Testis (tissue), 3 donors: ENCODE measurements around the gene STRIP2. TPM values are rescaled to one million over a fixed set of nuclear protein-coding genes. Genes with fewer than 3 reads are reported as not detected.
"Not testable (repeated sequence)": the region's sequence is repeated elsewhere in the genome, so short reads cannot be mapped to it uniquely, and the experiment has no call there.

ENCODE experiments used
- DNase-seq: peaks from one replicate; pipeline ENCODE4 v3.0.0-alpha.2; 2019
- H3K27ac ChIP-seq, 2 donors: fragments of 200-600 bp; sonication (generic); one replicate each; pipeline ENCODE4 v1.5.1; 2019
- H3K27me3 ChIP-seq: fragments of 200-600 bp; sonication (generic); one replicate; pipeline ENCODE4 v1.5.1; 2019
- H3K36me3 ChIP-seq: fragments of 200-600 bp; sonication (generic); one replicate; pipeline ENCODE4 v1.5.1; 2017; ENCODE audit warnings: low read depth; ENCODE audit errors: missing control alignments
- H3K4me1 ChIP-seq: fragments of 200-600 bp; sonication (generic); one replicate; pipeline ENCODE4 v1.5.1; 2019
- H3K4me3 ChIP-seq, 2 donors: fragments of 200-600 bp; sonication (generic); one replicate each; pipeline ENCODE4 v1.5.1; 2017 to 2019
- H3K9me3 ChIP-seq: fragments of 200-600 bp; sonication (generic); one replicate; pipeline ENCODE4 v1.5.1; 2017
- POLR2A ChIP-seq: fragments of 450-650 bp; IDR thresholded peaks from one replicate; pipeline ENCODE4 v1.6.1; 2017; ENCODE audit warnings: antibody characterized with exemption, mild to moderate bottlenecking, moderate library complexity
- WGBS, 2 donors: methylation state at CpG; one replicate each; pipeline ENCODE4 v1.1.5; 2018; 5-methylcytosine and 5-hydroxymethylcytosine counted together
- intact Hi-C: fragments of 100-400 bp; cut with DNase I; formaldehyde crosslinking; loops from one replicate; pipeline ENCODE4 v1.15.1; 2023; ENCODE audit warnings: low total_unique reads
- polyA plus RNA-seq: library from polyadenylated mRNA; stranded (reverse); fragments of 350-450 nt; fragmentation: Illumina TruSeq; extraction: RNeasy Lipid Tissue Mini Kit (QIAGEN cat#74804); gene quantifications from one replicate; pipeline ENCODE4 v1.2.3, GENCODE V29; 2014; ENCODE audit warnings: low read depth, low replicate concordance; ENCODE audit not compliant: insufficient read depth
- total RNA-seq, 2 donors: library from RNA; depleted of rRNA; stranded (reverse); fragments of >200 nt; gene quantifications; one replicate each; pipeline ENCODE4 v1.2.3, GENCODE V29; 2016
- TF ChIP-seq, protein P1 (sequence below), 3 experiments: fragments of 450-650 bp in 2 of 3; fragments of 200-600 bp in 1 of 3; sonication (generic) in 1 of 3; IDR thresholded peaks; one replicate each; pipeline ENCODE4 v1.5.1; 2016 to 2019; ENCODE audit warnings: antibody characterized with exemption in 3 of 3, mild to moderate bottlenecking in 2 of 3, moderate library complexity in 1 of 3

Gene STRIP2
- total and polyA plus RNA-seq, 3 donors from 2014 or later: 18.8 to 54.0 (median 25.5) TPM

DNA sequence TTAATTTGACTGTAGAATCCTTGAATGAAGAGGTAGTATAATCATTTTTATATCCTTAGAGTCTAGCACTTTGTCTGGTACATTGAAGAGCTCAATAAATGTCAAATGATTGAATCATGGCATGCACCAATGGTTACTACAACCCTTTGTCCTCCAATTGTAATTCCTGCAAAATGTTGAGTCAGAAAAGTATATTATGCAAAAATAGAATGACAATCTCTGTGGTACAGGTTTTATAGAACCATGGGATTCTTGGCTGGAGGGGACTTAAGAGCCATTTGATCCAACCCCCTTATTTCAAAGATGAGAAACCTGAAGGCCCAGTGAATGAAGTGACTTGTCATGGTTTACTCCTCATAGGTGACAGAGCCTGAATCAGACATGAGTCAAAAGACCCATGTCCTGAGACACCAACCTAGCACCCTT is 37.2 kb downstream of the STRIP2 start:
- no peaks in the 10 kb centered on the region for H3K27me3 ChIP-seq
- intact Hi-C loops: loop anchor here (5.0 kb wide), 1 partner anchor 104 kb away; no protein-coding TSS in a partner anchor
- H3K9me3 ChIP-seq: no peaks in the 10 kb centered on the region
- TF ChIP-seq, protein P1, sequence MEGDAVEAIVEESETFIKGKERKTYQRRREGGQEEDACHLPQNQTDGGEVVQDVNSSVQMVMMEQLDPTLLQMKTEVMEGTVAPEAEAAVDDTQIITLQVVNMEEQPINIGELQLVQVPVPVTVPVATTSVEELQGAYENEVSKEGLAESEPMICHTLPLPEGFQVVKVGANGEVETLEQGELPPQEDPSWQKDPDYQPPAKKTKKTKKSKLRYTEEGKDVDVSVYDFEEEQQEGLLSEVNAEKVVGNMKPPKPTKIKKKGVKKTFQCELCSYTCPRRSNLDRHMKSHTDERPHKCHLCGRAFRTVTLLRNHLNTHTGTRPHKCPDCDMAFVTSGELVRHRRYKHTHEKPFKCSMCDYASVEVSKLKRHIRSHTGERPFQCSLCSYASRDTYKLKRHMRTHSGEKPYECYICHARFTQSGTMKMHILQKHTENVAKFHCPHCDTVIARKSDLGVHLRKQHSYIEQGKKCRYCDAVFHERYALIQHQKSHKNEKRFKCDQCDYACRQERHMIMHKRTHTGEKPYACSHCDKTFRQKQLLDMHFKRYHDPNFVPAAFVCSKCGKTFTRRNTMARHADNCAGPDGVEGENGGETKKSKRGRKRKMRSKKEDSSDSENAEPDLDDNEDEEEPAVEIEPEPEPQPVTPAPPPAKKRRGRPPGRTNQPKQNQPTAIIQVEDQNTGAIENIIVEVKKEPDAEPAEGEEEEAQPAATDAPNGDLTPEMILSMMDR (IDR thresholded peaks at IDR 0.05): no peak
- TF ChIP-seq POLR2A: no peak
- H3K4me3 ChIP-seq: no peak overlapping the region
- H3K4me1 ChIP-seq: peaks cover 5% of the 10 kb centered on the region
- no peak overlapping the region for H3K27ac ChIP-seq
- no peak for DNase-seq
- no peaks in the 10 kb centered on the region for H3K36me3 ChIP-seq

DNA sequence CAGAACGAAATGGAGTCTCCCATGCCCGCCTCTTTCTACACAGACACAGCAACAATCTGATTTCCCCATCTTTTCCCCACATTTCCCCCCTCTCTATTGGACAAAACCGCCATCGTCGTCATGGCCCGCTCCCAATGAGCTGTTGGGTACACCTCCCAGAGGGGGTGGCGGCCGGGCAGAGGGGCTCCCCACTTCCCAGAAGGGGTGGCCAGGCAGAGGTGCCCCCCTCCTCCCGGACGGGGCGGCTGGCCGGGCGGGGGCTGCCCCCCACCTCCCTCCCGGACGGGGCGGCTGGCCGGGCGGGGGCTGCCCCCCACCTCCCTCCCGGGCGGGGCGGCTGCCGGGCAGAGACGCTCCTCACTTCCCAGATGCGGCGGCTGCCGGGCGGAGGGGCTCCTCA is 41.7 kb downstream of the STRIP2 start:
- intact Hi-C loops, H3K36me3 ChIP-seq, H3K27me3 ChIP-seq, H3K27ac ChIP-seq, H3K4me1 ChIP-seq, DNase-seq, H3K4me3 ChIP-seq, H3K9me3 ChIP-seq: not testable (repeated sequence)
- WGBS, 2 donors: 65 to 74% methylated on average over 12 to 16 of the region's 27 CpGs

DNA sequence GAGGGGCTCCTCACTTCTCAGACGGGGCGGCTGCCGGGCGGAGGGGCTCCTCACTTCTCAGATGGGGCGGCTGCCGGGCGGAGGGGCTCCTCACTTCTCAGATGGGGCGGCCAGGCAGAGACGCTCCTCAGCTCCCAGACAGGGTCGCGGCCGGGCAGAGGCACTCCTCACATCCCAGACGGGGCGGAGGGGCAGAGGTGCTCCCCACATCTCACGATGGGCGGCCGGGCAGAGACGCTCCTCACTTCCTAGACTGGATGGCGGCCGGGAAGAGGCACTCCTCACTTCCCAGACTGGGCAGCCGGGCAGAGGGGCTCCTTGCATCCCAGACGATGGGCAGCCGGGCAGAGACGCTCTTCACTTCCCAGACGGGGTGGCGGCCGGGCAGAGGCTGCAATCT is 42.2 kb downstream of the STRIP2 start:
- H3K36me3 ChIP-seq, H3K4me1 ChIP-seq, DNase-seq, H3K4me3 ChIP-seq, intact Hi-C loops, H3K27me3 ChIP-seq, H3K27ac ChIP-seq, H3K9me3 ChIP-seq: not testable (repeated sequence)
- 80 to 82% methylated on average over 2 to 19 of the region's 27 CpGs for WGBS, 2 donors

DNA sequence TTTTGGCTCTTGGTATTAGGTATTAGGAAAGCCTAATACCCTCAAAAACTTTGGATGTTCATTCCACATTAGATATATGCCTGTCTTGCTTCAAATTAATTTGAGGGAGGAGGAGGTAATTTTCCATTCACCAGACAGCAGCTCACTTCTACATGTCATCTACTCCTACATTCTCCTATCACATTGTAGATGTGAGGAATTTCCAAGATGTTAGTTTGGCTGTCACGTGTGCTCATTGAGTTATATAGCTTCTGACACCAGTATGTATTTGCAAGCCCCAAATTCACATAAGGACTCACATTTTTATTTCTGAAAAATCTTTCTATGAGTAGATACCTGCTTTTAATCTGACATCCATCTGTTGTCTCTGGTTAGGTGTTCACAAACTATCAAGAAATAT is 45.6 kb downstream of the STRIP2 start:
- intact Hi-C loops: no loop called here
- no peaks in the 10 kb centered on the region for H3K36me3 ChIP-seq
- H3K27ac ChIP-seq: no peak overlapping the region
- no peaks in the 10 kb centered on the region for H3K4me1 ChIP-seq
- no peak for DNase-seq
- no peaks in the 10 kb centered on the region for H3K9me3 ChIP-seq
- H3K4me3 ChIP-seq: no peak overlapping the region
- H3K27me3 ChIP-seq: no peaks in the 10 kb centered on the region
- no peak for TF ChIP-seq POLR2A
- WGBS, 2 donors: 56 to 86% methylated on average over 1 of the region's 1 CpG

DNA sequence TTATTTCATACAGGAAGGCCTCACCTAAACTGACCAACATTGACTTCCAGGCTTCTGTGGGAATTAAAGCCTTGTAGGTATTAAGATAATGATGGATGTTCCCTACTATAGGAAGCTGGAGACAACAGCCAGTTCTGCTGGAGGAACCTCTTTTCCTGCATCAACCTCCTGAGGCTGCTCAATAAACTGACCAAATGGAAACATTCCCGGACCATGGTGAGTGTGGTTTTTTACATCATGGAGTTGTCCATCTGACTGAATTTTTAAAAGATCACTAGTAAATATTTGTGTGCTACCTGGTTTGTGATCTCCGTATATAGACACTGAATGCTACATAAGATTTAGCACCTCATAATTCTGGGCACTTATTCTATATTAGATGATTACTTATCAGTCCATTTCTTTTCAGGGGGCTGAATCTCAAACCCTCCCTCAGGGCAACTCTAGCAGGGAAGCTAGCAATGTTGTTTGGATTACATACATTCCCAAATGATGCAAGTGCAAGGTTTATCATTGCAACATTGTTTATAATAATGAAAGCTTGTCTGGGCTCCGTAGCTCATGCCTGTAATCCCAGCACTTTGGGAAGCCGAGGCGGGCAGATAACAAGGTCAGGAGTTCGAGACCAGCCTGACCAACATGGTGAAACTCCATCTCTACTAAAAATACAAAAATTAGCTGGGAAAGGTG is 46.6 kb downstream of the STRIP2 start:
- Histone ChIP-seq H3K9me3 (no peaks in the 10 kb centered on the region), H3K27me3 (no peaks in the 10 kb centered on the region), H3K4me3 (no peak overlapping the region), H3K27ac (no peak overlapping the region), H3K36me3 (no peaks in the 10 kb centered on the region), H3K4me1 (no peaks in the 10 kb centered on the region)
- no peak for DNase-seq
- intact Hi-C loops: no loop called here
- no peak for TF ChIP-seq POLR2A
- TF ChIP-seq, protein P1 (IDR thresholded peaks at IDR 0.05): no peak
- WGBS, 2 donors: 72 to 88% methylated on average over 6 of the region's 6 CpGs

DNA sequence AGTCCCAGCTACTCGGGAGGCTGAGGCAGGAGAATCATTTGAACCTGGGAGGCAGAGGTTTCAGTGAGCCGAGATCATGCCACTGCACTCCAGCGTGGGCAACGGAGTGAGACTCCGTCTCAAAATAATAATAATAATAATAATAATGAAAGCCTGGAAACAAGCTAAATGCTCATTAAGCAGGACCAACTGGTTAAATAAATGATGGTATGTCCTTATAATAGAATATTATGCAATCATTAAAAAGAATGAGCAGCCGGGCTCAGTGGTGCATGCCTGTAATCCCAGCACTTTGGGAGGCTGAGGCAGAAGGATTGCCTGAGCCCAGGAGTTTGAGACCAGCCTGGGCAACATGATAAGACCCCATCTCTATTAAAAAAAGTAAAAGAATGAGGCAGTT is 47.1 kb downstream of the STRIP2 start:
- H3K27ac ChIP-seq, H3K9me3 ChIP-seq, H3K4me3 ChIP-seq, H3K4me1 ChIP-seq, H3K27me3 ChIP-seq, H3K36me3 ChIP-seq, DNase-seq, intact Hi-C loops: not testable (repeated sequence)
- WGBS, 2 donors: 96 to 99% methylated on average over 6 of the region's 6 CpGs

DNA sequence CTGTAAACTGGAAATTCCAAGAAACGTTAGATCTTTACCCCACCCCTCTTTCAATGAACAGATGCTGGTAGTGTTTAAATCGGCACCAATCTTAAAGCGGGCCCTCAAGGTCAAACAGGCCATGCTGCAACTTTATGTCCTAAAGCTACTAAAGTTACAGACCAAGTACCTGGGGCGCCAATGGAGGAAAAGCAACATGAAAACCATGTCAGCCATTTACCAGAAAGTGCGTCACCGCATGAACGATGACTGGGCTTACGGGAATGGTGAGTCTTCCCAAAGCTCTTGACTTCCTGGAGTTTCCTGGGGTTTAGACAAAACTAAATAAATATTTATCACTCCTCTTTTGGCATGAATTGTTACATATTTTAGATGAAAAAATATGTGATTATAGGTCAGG is 48.5 kb downstream of the STRIP2 start:
- H3K9me3 ChIP-seq: no peaks in the 10 kb centered on the region
- DNase-seq: no peak
- no peaks in the 10 kb centered on the region for H3K4me1 ChIP-seq
- intact Hi-C loops: no loop called here
- WGBS, 2 donors: 93 to 95% methylated on average over 8 of the region's 8 CpGs
- H3K27me3 ChIP-seq: no peaks in the 10 kb centered on the region
- no peaks in the 10 kb centered on the region for H3K36me3 ChIP-seq
- H3K4me3 ChIP-seq: no peak overlapping the region
- TF ChIP-seq, protein P1 (IDR thresholded peaks at IDR 0.05): no peak
- no peak for TF ChIP-seq POLR2A
- H3K27ac ChIP-seq: no peak overlapping the region
